ENCODE data around the gene MYO1D.
"Not testable (repeated sequence)": the region's sequence is repeated elsewhere in the genome, so short reads cannot be mapped to it uniquely, and the experiment has no call there.

The MYO1D gene

DNA sequence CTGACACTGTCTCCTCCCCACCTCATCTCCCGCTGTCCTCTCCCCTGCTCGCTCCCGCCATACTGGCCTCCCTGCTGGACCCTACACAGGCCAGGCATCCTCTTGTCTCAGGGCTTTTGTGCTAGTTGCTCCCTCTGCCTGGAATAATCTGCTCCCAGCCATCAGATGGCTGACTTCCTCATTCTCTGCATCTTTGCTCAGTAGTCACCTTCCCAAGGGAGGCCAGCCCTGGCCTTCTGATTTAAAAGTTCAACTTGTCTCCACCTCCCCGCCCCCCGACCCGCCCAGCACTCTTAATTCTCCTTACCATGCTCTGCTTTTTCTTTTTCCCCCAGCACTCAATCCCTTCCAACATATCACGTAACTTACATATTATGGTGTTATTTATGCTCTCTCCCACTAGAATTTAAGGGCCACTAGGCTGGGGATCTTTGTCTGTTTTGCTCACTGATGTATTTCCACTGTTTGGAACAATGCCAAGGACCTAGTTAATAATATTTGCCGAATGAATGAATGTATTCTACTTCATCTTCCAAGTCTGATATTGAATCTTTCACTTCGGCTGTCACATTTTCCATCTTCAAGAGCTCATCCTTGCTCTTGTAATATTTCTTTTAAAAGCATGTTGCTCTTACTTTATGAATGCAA, 211.9 kb downstream of the MYO1D start:
- Mint-ChIP-seq H3K36me3 (no peaks in the 10 kb centered on the region), H3K4me1 (ENCODE audit: low read depth) (no peaks in the 10 kb centered on the region), H3K9me3 (ENCODE audit: low read depth) (no peaks in the 10 kb centered on the region), H3K27me3 (no peaks in the 10 kb centered on the region), H3K27ac (no peak overlapping the region), H3K4me3 (no peak overlapping the region)

DNA sequence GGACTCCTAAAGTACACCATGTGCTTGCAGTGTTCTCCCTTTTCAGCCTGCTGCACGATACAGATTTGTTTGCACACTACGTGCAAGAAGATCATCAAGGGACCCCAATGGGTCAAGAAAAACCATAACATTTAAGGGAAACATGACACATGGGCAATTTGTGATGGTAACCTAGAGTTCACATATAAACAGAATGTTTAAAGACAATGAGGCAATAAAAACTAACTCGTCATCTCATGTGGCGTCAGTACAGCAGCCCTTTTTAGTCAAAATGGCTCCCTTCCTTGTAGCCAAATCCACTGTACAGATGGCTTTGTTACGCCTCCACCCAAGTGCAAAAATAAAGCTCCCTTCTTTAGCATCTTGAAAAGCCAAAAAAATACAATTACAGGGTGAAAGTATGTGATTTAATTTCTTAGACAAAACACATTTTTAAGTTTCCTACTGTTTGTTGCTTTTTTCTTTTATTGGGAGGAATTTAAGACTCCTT, 216.4 kb downstream of the MYO1D start:
- no peaks in the 10 kb centered on the region for H3K27me3 Mint-ChIP-seq
- H3K36me3 Mint-ChIP-seq = peaks cover 7% of the 10 kb centered on the region
- H3K4me1 Mint-ChIP-seq (ENCODE audit: low read depth) = no peaks in the 10 kb centered on the region
- no peak overlapping the region for H3K4me3 Mint-ChIP-seq
- no peak overlapping the region for H3K27ac Mint-ChIP-seq
- no peaks in the 10 kb centered on the region for H3K9me3 Mint-ChIP-seq (ENCODE audit: low read depth)

DNA sequence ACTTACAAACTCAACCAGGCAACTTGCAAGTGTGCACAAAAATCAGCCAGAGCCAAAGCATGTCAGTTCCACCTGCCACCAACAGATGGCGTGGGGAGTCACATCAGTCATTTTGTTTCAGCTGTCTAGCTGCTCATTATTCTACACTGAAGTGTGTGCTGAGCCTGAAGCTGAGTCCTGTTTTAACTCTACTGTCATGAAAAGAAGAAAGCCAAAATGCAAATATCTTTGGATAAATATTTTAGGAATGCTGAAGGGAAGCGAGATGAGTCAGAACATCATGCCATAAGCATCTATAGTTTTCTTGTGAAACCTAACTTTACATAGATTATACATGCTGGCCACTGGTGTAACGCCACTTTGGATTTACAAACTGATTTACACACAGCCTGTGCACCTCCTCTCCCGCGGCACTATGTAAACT, 217.5 kb downstream of the MYO1D start:
- no peaks in the 10 kb centered on the region for H3K9me3 Mint-ChIP-seq (ENCODE audit: low read depth)
- peaks cover 14% of the 10 kb centered on the region for H3K36me3 Mint-ChIP-seq
- H3K27me3 Mint-ChIP-seq = no peaks in the 10 kb centered on the region
- no peak overlapping the region for H3K4me3 Mint-ChIP-seq
- no peak overlapping the region for H3K27ac Mint-ChIP-seq
- H3K4me1 Mint-ChIP-seq (ENCODE audit: low read depth) = no peaks in the 10 kb centered on the region

DNA sequence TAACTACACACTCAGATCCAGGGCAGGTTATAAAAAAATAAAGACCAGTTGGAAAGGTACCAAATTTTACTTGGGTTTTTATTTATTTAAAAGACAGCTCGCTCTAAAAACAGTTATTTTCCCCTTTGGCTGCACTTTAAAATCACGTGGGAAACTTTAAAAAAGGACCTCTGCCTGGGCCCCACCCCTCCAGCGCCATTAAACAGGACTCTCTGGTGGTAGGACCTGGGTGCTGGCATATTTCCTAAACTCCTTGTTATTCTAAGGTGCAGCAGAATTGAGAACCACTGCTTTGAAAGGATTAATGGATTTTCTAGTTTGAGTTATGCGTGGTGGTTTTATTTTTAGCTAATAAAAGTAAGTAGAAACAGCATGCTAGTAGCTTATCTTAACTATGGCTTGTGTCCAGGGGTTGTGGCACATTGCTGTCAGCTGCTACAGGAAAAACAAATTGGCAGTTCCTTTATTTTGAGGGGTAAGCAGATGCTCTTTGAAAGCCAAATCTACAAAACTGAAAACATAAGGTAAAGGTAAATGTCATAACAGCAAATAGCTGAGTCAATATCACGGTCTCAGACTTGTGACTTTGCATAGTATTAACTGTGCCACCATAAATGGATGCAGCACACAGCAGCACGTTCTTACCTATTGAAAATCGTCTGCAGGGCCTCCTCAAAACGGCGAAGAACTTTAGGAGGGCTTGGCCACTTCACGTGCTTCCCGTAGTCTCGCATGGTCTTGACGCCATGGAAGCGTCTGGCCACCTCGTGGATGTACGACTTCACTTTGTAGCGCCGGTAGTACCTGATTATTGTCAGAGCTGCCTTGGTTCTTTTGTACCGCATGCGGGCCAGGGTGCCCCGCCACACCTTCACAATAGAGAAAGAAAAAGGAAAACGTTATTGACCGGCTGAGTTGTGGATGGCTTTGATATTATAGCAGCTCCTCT, 218.2 kb downstream of the MYO1D start:
- Mint-ChIP-seq H3K4me1 (ENCODE audit: low read depth) (no peaks in the 10 kb centered on the region), H3K27ac (no peak overlapping the region), H3K9me3 (ENCODE audit: low read depth) (no peaks in the 10 kb centered on the region), H3K27me3 (no peaks in the 10 kb centered on the region), H3K4me3 (no peak overlapping the region), H3K36me3 (peaks cover 16% of the 10 kb centered on the region)

DNA sequence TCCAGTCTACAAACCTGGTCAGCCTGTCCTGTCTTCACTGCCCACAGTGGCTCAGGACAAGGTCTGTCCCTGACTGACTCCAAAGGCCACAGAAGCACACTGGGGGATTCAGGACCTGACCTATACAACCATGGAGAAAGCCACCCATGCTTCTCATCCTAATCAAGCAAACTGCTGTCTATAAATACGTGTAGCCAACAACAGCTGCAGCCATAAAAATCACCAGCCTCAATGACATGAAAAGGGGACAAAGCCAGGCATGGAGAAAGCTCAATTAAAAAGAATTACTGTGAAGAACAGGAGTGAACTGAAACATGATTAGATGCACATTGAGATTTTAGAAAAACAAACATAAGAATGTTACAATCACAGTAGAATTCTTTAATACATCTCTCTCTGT, 220.0 kb downstream of the MYO1D start:
- Mint-ChIP-seq H3K4me1 (ENCODE audit: low read depth) (no peaks in the 10 kb centered on the region), H3K27me3 (no peaks in the 10 kb centered on the region), H3K9me3 (ENCODE audit: low read depth) (no peaks in the 10 kb centered on the region), H3K27ac (no peak overlapping the region), H3K36me3 (peaks cover 21% of the 10 kb centered on the region), H3K4me3 (no peak overlapping the region)

DNA sequence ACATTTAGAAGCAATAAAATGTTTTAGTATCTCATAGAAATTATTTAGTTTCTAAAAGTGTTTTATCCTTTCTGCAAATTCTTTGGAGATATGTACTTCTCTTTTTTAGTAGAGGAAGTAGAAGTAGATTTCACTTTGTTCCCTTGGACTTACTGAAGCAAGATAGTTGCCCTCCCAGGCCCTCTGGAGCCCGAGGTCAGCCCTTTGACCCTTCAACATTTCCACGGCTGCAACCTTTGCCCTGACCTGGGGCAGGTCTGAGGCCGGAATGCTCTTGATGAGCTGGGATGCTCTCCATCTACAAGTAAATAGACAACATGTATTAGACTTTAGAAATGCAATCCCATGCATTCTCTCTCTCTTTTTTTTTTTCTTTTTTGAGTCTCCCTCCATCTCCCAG, 222.6 kb downstream of the MYO1D start:
- Mint-ChIP-seq H3K27me3 (no peaks in the 10 kb centered on the region), H3K27ac (no peak overlapping the region), H3K4me1 (ENCODE audit: low read depth) (no peaks in the 10 kb centered on the region), H3K4me3 (no peak overlapping the region), H3K9me3 (ENCODE audit: low read depth) (peaks cover 17% of the 10 kb centered on the region), H3K36me3 (peaks cover 40% of the 10 kb centered on the region)

DNA sequence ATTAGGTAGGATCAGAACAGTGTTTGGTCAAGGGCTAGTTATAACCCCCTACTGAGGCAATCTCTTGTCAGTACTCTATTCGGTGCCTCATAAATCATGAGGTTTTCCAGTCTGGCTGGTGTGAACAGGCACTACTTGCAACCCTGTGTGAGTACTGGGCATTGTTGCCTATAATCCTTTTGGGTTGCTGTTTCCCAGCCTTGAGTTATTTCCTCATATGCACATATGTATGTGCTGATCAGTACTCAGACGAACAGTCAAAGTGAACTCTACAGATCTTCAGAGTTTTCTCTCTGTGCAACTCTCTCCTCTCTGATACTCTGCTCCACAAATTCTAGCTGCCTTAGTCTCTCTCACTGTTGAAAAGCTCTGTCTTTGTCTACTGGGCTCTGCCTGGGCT, 225.8 kb downstream of the MYO1D start:
- no peak overlapping the region for H3K4me3 Mint-ChIP-seq
- no peaks in the 10 kb centered on the region for H3K27me3 Mint-ChIP-seq
- no peaks in the 10 kb centered on the region for H3K4me1 Mint-ChIP-seq (ENCODE audit: low read depth)
- H3K9me3 Mint-ChIP-seq (ENCODE audit: low read depth) = peaks cover 17% of the 10 kb centered on the region
- no peak overlapping the region for H3K27ac Mint-ChIP-seq
- peaks cover 38% of the 10 kb centered on the region for H3K36me3 Mint-ChIP-seq

DNA sequence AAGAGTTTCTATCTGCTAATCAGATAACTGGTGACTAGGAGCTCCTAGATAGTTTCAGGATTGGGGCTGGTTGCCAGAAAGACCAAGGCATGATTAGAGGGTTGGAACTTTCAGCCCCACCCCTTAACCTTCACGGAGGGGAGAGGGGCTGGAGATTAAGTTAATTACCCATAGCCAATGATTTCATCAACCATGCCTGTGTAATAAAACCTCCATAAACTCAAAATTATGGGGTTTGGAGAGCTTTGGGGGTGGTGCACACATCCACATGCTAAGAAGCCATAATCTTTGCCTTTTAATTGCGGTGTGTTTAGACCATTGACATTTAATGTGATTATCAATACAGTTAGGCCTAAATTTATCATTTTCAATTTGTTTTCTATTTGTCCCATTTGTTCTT, 228.5 kb downstream of the MYO1D start:
- no peak overlapping the region for H3K4me3 Mint-ChIP-seq

DNA sequence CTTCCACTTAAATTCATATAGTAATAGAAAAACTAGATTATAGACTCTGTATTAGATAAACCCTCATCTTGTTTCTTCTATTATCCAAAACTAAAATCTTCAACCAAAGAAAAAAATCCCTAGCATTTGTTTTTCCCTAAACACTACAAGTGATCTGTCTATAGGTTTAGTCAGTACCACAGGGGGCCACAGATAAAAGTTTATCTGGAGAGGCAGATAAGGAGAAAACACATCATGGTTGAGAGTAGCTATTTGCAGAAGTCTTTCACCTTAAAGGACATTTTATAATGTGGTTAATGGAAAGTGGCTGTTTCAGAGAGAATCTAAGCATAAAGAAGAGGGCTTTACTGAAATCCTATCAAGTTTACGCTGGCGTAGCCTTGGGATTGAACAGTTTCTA, 230.0 kb downstream of the MYO1D start:
- peaks cover 27% of the 10 kb centered on the region for H3K36me3 Mint-ChIP-seq
- no peak overlapping the region for H3K4me3 Mint-ChIP-seq
- no peaks in the 10 kb centered on the region for H3K27me3 Mint-ChIP-seq
- no peak overlapping the region for H3K27ac Mint-ChIP-seq
- peaks cover 17% of the 10 kb centered on the region for H3K9me3 Mint-ChIP-seq (ENCODE audit: low read depth)
- H3K4me1 Mint-ChIP-seq (ENCODE audit: low read depth) = no peaks in the 10 kb centered on the region

More for the DNA sequence above, 228.5 kb downstream of the MYO1D start:
- peaks cover 28% of the 10 kb centered on the region for H3K36me3 Mint-ChIP-seq
- no peaks in the 10 kb centered on the region for H3K4me1 Mint-ChIP-seq (ENCODE audit: low read depth)
- H3K27me3 Mint-ChIP-seq = no peaks in the 10 kb centered on the region
- peaks cover 17% of the 10 kb centered on the region for H3K9me3 Mint-ChIP-seq (ENCODE audit: low read depth)
- no peak overlapping the region for H3K27ac Mint-ChIP-seq

DNA sequence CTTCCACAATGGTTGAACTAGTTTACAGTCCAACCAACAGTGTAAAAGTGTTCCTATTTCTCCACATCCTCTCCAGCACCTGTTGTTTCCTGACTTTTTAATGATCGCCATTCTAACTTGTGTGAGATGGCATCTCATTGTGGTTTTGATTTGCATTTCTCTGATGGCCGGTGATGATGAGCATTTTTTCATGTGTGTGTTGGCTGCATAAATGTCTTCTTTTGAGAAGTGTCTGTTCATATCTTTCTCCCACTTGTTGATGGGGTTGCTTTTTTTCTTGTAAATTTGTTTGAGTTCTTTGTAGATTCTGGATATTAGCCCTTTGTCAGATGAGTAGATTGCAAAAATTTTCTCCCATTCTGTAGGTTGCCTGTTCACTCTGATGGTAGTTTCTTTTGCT, 235.4 kb downstream of the MYO1D start:
- H3K27ac Mint-ChIP-seq; H3K36me3 Mint-ChIP-seq; H3K4me3 Mint-ChIP-seq; H3K4me1 Mint-ChIP-seq (ENCODE audit: low read depth); H3K9me3 Mint-ChIP-seq (ENCODE audit: low read depth); H3K27me3 Mint-ChIP-seq: not testable (repeated sequence)

DNA sequence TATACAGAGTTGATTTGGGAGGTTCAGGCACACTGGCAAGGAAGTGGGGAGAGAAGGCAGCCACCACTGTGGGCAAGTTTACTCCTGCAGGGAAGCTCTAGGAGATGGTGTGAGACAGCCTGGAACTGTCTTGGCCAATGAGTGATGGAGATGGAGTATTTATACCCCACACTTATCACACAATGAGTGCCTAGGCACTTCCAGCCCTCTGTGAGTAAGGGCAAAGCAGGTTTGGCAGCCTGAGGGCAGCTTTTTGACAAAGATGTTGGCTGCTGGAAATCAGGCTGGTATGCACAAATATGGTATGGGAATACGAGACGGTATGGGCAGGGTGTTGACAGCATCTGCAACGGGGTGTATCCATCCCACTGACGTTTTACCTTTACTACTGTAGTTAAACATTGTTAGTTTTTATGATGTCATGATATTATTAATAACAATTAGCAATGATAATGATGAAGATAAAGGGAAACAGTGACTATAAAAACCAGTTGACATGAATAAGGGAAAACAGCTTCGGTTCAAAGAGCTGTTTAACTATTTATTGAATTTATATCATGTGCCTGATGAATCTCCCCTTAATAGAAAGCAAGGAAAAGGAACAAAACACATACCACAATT, 240.2 kb downstream of the MYO1D start:
- no peak overlapping the region for H3K27ac Mint-ChIP-seq
- no peaks in the 10 kb centered on the region for H3K4me1 Mint-ChIP-seq (ENCODE audit: low read depth)
- peaks cover 3% of the 10 kb centered on the region for H3K36me3 Mint-ChIP-seq
- no peak overlapping the region for H3K4me3 Mint-ChIP-seq
- H3K9me3 Mint-ChIP-seq (ENCODE audit: low read depth) = no peaks in the 10 kb centered on the region
- H3K27me3 Mint-ChIP-seq = no peaks in the 10 kb centered on the region

DNA sequence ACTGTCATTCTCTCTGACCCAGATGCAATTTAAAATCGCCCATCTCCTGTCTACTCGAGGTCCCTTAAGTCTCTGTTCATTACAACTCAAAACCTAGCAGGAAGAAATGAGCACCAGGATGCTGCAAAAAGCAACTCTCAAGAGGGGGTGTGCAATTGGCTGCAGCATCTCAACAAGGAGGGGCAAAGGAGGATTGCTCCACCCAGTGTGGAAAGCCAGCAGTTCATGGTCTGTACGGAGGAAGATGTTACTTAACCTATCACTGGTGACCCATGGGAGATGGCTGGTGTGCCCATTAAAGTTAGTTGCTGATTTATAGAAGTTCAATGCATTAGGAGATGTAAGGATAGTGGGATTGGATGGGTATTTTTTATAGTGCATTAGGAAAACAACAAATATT, 242.8 kb downstream of the MYO1D start:
- H3K9me3 Mint-ChIP-seq (ENCODE audit: low read depth) = no peaks in the 10 kb centered on the region
- H3K36me3 Mint-ChIP-seq = peaks cover 8% of the 10 kb centered on the region
- H3K27me3 Mint-ChIP-seq = no peaks in the 10 kb centered on the region
- H3K27ac Mint-ChIP-seq = no peak overlapping the region
- no peaks in the 10 kb centered on the region for H3K4me1 Mint-ChIP-seq (ENCODE audit: low read depth)
- no peak overlapping the region for H3K4me3 Mint-ChIP-seq

DNA sequence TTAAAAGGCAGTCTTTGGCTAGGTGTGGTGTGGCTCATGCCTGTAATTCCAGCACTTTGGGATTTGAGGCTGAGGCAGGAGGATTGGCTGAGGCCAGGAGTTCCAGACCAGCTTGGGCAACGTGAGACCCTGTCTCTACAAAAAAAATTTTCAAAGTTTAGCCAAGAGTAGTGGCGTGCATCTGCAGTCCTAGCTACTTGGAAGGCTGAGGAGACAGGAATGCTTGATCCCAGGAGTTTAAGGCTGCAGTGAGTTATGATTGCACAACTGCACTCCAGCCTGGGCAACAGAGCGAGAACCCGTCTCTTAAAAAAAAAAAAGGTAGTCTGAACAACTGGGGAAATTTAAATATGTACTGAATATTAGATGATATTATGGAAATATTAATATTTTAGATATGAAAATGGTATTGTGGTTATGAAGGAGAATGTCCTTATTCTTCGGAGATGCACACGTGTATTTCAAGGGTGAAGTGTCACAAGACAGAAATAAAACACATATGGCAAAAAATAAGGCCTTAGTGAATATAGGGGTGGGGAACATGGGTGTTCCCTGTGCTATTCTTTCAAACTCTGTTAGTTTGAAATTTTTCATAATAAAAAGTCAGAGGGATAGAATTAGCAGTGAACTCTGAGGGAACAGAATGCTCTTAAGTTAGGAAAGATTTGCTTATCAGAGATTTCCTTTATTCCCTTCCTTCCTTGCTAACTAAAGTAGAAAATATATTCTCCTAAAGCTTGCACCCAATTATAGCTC, 245.4 kb downstream of the MYO1D start:
- H3K27ac Mint-ChIP-seq = no peak overlapping the region
- no peak overlapping the region for H3K4me3 Mint-ChIP-seq
- no peaks in the 10 kb centered on the region for H3K4me1 Mint-ChIP-seq (ENCODE audit: low read depth)
- no peaks in the 10 kb centered on the region for H3K9me3 Mint-ChIP-seq (ENCODE audit: low read depth)
- H3K36me3 Mint-ChIP-seq = peaks cover 7% of the 10 kb centered on the region
- H3K27me3 Mint-ChIP-seq = no peaks in the 10 kb centered on the region

DNA sequence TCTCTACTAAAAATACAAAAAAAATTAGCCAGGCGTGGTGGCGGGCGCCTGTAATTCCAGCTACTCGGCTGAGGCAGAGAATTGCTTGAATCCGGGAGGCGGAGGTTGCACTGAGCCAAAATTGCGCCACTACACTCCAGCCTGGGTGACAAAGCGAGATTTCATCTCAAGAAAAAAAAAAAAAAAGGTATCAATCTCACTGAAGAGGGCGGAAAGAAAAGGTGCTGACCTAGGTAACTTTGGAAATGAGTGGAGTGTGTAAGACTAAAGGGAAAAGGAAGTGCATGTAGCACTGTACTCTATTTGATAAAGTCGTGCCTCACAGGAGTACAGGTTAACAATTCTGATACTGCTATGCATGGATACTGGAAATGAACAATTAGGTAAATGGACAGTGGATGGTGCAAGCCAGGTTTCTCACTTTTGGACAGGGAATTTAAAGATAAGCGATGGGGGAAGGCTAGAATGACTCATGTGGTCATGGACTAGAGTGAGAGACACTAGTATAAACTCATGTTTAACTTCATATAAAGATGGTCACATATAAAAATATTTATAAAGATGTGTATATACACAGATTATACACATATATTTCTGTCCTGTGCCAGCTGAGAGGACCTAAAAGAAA, 247.2 kb downstream of the MYO1D start:
- H3K27me3 Mint-ChIP-seq = no peaks in the 10 kb centered on the region
- H3K27ac Mint-ChIP-seq = no peak overlapping the region
- no peak overlapping the region for H3K4me3 Mint-ChIP-seq
- no peaks in the 10 kb centered on the region for H3K4me1 Mint-ChIP-seq (ENCODE audit: low read depth)
- no peaks in the 10 kb centered on the region for H3K9me3 Mint-ChIP-seq (ENCODE audit: low read depth)
- peaks cover 7% of the 10 kb centered on the region for H3K36me3 Mint-ChIP-seq

Data from activated naive CD8-positive, alpha-beta T cell (primary cell).